K562 (cell line): ENCODE data around the gene RELL2. TPM values are rescaled to one million over a fixed set of nuclear protein-coding genes. Genes with fewer than 3 reads are reported as not detected.

ENCODE experiments used
- CBFA2T3 ChIP-seq: fragments of 450-650 bp; IDR thresholded peaks from 2 replicates; pipeline ENCODE4 v1.6.1; 2017
- CEBPG ChIP-seq, 3 experiments: fragments of 200-800 bp in 1 of 3; sonication (Bioruptor generic) in 1 of 3; sonication (generic) in 1 of 3; formaldehyde crosslinking in 1 of 3; IDR thresholded peaks in 2 of 3; conservative IDR thresholded peaks in 1 of 3; 2 replicates each; pipeline versions ENCODE4 v1.6.1 to v1.8.0; 2016 to 2022; ENCODE audit warnings: missing compliant biosample characterization in 2 of 3, missing genetic modification characterization in 2 of 3, mild to moderate bottlenecking in 1 of 3, missing genetic modification reagents in 1 of 3
- CREB1 ChIP-seq, 2 experiments: sonication (generic) in 1 of 2; formaldehyde crosslinking in 1 of 2; IDR thresholded peaks; 2 replicates each; pipeline versions ENCODE4 v1.6.1 to v1.8.0; 2012 to 2022; ENCODE audit warnings: inconsistent platforms in 1 of 2, mild to moderate bottlenecking in 1 of 2, missing genetic modification reagents in 1 of 2, moderate library complexity in 1 of 2
- FOSL1 ChIP-seq: fragments of 200-800 bp; sonication (Bioruptor generic); conservative IDR thresholded peaks from 2 replicates; pipeline ENCODE4 v1.6.1; 2016; ENCODE audit warnings: missing genetic modification characterization, missing compliant biosample characterization
- KDM4B ChIP-seq, 2 experiments: fragments of 450-650 bp in 1 of 2; sonication (generic) in 1 of 2; IDR thresholded peaks; 2 replicates each; pipeline ENCODE4 v1.6.1; 2016 to 2017; ENCODE audit warnings: borderline replicate concordance in 2 of 2, antibody characterized with exemption in 1 of 2, low read depth in 1 of 2, mild to moderate bottlenecking in 1 of 2
- MAFF ChIP-seq: IDR thresholded peaks from 2 replicates; pipeline ENCODE4 v1.6.1; 2012; ENCODE audit warnings: low read length, improper control_type of control experiment
- MCM2 ChIP-seq: fragments of 450-650 bp; IDR thresholded peaks from 2 replicates; pipeline ENCODE4 v1.6.1; 2017; ENCODE audit warnings: low read depth, mild to moderate bottlenecking
- MXI1 ChIP-seq: IDR thresholded peaks from 2 replicates; pipeline ENCODE4 v1.6.1; 2011; ENCODE audit warnings: low read depth, mild to moderate bottlenecking, improper control_type of control experiment, low read length
- NFXL1 ChIP-seq: fragments of 450-650 bp; formaldehyde crosslinking; IDR thresholded peaks from 2 replicates; pipeline ENCODE4 v1.4.0; 2021; ENCODE audit warnings: mild to moderate bottlenecking
- POLR2AphosphoS5 ChIP-seq: IDR thresholded peaks from 2 replicates; pipeline ENCODE4 v1.6.1; 2011; ENCODE audit warnings: mild to moderate bottlenecking, low read depth, low read length, moderate library complexity; ENCODE audit not compliant: control insufficient read depth, insufficient read depth
- RBM17 ChIP-seq: fragments of 200-400 bp; formaldehyde crosslinking; IDR thresholded peaks from 2 replicates; pipeline ENCODE4 v1.6.1; 2017; ENCODE audit warnings: low read depth, mild to moderate bottlenecking, low read length, borderline replicate concordance
- SMARCE1 ChIP-seq: fragments of 450-650 bp; IDR thresholded peaks from 2 replicates; pipeline ENCODE4 v1.7.1; 2016; ENCODE audit warnings: mild to moderate bottlenecking
- SP2 ChIP-seq: IDR thresholded peaks from 2 replicates; pipeline ENCODE4 v1.6.1; 2011; ENCODE audit warnings: mild to moderate bottlenecking, low read depth, low read length, moderate library complexity; ENCODE audit not compliant: poor library complexity, severe bottlenecking; ENCODE audit errors: extremely low read depth
- TCFL5 ChIP-seq: fragments of 250-450 bp; sonication (Bioruptor Pico); conservative IDR thresholded peaks from 2 replicates; pipeline ENCODE4 v1.6.1; 2021; ENCODE audit warnings: mild to moderate bottlenecking, moderate library complexity, matching md5 sums
- ZFP36 ChIP-seq: fragments of 150-350 bp; IDR thresholded peaks from 2 replicates; pipeline ENCODE4 v1.6.1; 2018; ENCODE audit warnings: low read length, low read depth; ENCODE audit not compliant: partially characterized antibody
- ZFX ChIP-seq: sonication (generic); formaldehyde crosslinking; IDR thresholded peaks from 2 replicates; pipeline ENCODE4 v1.8.0; 2022; ENCODE audit warnings: mild to moderate bottlenecking, missing genetic modification reagents, moderate library complexity
- ZNF143 ChIP-seq: sonication (generic); formaldehyde crosslinking; IDR thresholded peaks from 2 replicates; pipeline ENCODE4 v1.9.0; 2022; ENCODE audit warnings: mild to moderate bottlenecking, missing genetic modification reagents
- ZNF561 ChIP-seq: fragments of 450-650 bp; formaldehyde crosslinking; conservative IDR thresholded peaks from 2 replicates; pipeline ENCODE4 v1.4.0; 2020; ENCODE audit warnings: mild to moderate bottlenecking, moderate library complexity
- ZNF766 ChIP-seq: fragments of 200-800 bp; sonication (Bioruptor generic); conservative IDR thresholded peaks from 2 replicates; pipeline ENCODE4 v1.6.1; 2016; ENCODE audit warnings: missing genetic modification characterization, missing compliant biosample characterization
- polyA plus RNA-seq, 8 experiments: library from polyadenylated mRNA; depleted of rRNA in 4 of 8; stranded (reverse) in 5 of 8; unstranded in 3 of 8; fragments of >200 nt; fragmentation: Nextera tagmentation in 2 of 8; fragmentation: Illumina TruSeq in 1 of 8; extraction: Ambion mirVana in 2 of 8; extraction: Trizol in 1 of 8; gene quantifications; 2 replicates each; pipeline versions ENCODE4 v1.2.1 to v1.2.3, GENCODE V29; 2011 to 2014; ENCODE audit warnings: inconsistent platforms in 1 of 8, missing spikeins in 1 of 8
- total RNA-seq, 7 experiments: library from RNA; depleted of rRNA in 6 of 7; stranded (reverse); fragments of >200 nt in 6 of 7; fragmentation: Illumina TruSeq in 2 of 7; extraction: Trizol in 2 of 7; gene quantifications; 2 replicates each; pipeline versions ENCODE4 v1.2.1 to v1.2.3, GENCODE V29; 2011 to 2021; ENCODE audit warnings: low replicate concordance in 1 of 7
- TF ChIP-seq, protein P1 (sequence below): sonication (generic); formaldehyde crosslinking; IDR thresholded peaks from 2 replicates; pipeline ENCODE4 v1.8.1; 2023; ENCODE audit warnings: mild to moderate bottlenecking, missing genetic modification reagents
- TF ChIP-seq, protein P2 (sequence below): fragments of 450-650 bp; formaldehyde crosslinking; IDR thresholded peaks from 2 replicates; pipeline ENCODE4 v1.4.0; 2020; ENCODE audit warnings: mild to moderate bottlenecking, moderate library complexity

The RELL2 gene
- total and polyA plus RNA-seq, 9 of the 15 experiments (the other 6 are each of a cell fraction or from before 2014, with no cell fraction given), result 0.06 to 36.0 (median 14.3) TPM

GRCh38 chr5:141681695-141682641 lies 45.2 kb downstream of the RELL2 start, which contains the start of gene ARAP3 (continued):
- TF ChIP-seq ZFX (CRISPR knock-in tag), result peak; percentile 88
- TF ChIP-seq SMARCE1, result no peak; the same call in 1 of the 2 replicates
- no peak for TF ChIP-seq ZNF143 (CRISPR knock-in tag)
- 0 out of 4 replicates have a peak, but pooled peaks of 1 of the 2 experiments have one; percentile 13 for TF ChIP-seq KDM4B (IDR thresholded peaks at IDR 0.05; ENCODE audit: borderline replicate concordance in 2 of 2, low read depth in 1 of 2)
- no peak for TF ChIP-seq CREB1 (IDR thresholded peaks at IDR 0.05)
- TF ChIP-seq CREB1 (CRISPR knock-in tag; IDR thresholded peaks at IDR 0.05), result 0 out of 2 replicates have a peak, but pooled peaks have one; percentile 16
- peak; percentile 81 for TF ChIP-seq CEBPG (CRISPR knock-in tag; IDR thresholded peaks at IDR 0.05)
- TF ChIP-seq CEBPG (tag; conservative IDR thresholded peaks at IDR 0.05 in 1 of 2, IDR thresholded peaks at IDR 0.05 in 1 of 2), result peak; percentile 85 to 86
- TF ChIP-seq, protein P1, sequence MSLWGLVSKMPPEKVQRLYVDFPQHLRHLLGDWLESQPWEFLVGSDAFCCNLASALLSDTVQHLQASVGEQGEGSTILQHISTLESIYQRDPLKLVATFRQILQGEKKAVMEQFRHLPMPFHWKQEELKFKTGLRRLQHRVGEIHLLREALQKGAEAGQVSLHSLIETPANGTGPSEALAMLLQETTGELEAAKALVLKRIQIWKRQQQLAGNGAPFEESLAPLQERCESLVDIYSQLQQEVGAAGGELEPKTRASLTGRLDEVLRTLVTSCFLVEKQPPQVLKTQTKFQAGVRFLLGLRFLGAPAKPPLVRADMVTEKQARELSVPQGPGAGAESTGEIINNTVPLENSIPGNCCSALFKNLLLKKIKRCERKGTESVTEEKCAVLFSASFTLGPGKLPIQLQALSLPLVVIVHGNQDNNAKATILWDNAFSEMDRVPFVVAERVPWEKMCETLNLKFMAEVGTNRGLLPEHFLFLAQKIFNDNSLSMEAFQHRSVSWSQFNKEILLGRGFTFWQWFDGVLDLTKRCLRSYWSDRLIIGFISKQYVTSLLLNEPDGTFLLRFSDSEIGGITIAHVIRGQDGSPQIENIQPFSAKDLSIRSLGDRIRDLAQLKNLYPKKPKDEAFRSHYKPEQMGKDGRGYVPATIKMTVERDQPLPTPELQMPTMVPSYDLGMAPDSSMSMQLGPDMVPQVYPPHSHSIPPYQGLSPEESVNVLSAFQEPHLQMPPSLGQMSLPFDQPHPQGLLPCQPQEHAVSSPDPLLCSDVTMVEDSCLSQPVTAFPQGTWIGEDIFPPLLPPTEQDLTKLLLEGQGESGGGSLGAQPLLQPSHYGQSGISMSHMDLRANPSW (CRISPR knock-in tag), result no peak
- no peak for TF ChIP-seq MAFF
- TF ChIP-seq, protein P2, sequence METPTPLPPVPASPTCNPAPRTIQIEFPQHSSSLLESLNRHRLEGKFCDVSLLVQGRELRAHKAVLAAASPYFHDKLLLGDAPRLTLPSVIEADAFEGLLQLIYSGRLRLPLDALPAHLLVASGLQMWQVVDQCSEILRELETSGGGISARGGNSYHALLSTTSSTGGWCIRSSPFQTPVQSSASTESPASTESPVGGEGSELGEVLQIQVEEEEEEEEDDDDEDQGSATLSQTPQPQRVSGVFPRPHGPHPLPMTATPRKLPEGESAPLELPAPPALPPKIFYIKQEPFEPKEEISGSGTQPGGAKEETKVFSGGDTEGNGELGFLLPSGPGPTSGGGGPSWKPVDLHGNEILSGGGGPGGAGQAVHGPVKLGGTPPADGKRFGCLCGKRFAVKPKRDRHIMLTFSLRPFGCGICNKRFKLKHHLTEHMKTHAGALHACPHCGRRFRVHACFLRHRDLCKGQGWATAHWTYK (CRISPR knock-in tag), result peak; percentile 71; the same call in 1 of the 2 replicates
- peak; percentile 22; the same call in 1 of the 2 replicates for TF ChIP-seq CBFA2T3
- no peak for TF ChIP-seq TCFL5 (CRISPR knock-in tag)
- TF ChIP-seq ZFP36, result no peak
- no peak for TF ChIP-seq MCM2
- TF ChIP-seq POLR2AphosphoS5, result no peak
- no peak for TF ChIP-seq MXI1
- TF ChIP-seq FOSL1 (tag), result peak; percentile 91
- TF ChIP-seq NFXL1 (CRISPR knock-in tag), result no peak
- no peak for TF ChIP-seq RBM17
- TF ChIP-seq ZNF561 (CRISPR knock-in tag), result no peak
- no peak for TF ChIP-seq ZNF766
- no peak for TF ChIP-seq SP2
